Lung (tissue), 12 donors: ENCODE data around the gene TUBA4B. TPM values are rescaled to one million over a fixed set of nuclear protein-coding genes. Genes with fewer than 3 reads are reported as not detected.

Source experiments
- ATAC-seq: fragments of 200-7000 bp; cut with Tn5 transposase; one replicate; pipeline ENCODE4 v1.9.1; 2020; ENCODE audit warnings: moderate number of reproducible peaks; ENCODE audit not compliant: insufficient read depth, low FRiP score
- DNase-seq, 3 donors: peaks; one replicate each; pipeline ENCODE4 v3.0.0-alpha.2; 2013 to 2017
- H3K27ac ChIP-seq, 2 donors: one replicate each; pipeline ENCODE4 v1.5.1; 2013; ENCODE audit warnings: mild to moderate bottlenecking in 2 of 2, moderate library complexity in 2 of 2, control low read depth in 1 of 2, inconsistent platforms in 1 of 2, low read depth in 1 of 2, low read length in 1 of 2
- H3K27me3 ChIP-seq, 3 donors: one replicate each; pipeline ENCODE4 v1.5.1; 2013; ENCODE audit warnings: low read length in 2 of 3; ENCODE audit not compliant: control insufficient read depth in 3 of 3, insufficient read depth in 3 of 3
- H3K36me3 ChIP-seq, 4 donors: one replicate each; pipeline ENCODE4 v1.5.1; 2013; ENCODE audit warnings: low read length in 4 of 4, mild to moderate bottlenecking in 1 of 4, moderate library complexity in 1 of 4; ENCODE audit not compliant: control insufficient read depth in 4 of 4, insufficient read depth in 4 of 4
- H3K4me1 ChIP-seq, 5 donors: one replicate each; pipeline ENCODE4 v1.5.1; 2013; ENCODE audit warnings: low read length in 5 of 5, mild to moderate bottlenecking in 2 of 5, moderate library complexity in 1 of 5; ENCODE audit not compliant: control insufficient read depth in 5 of 5, insufficient read depth in 5 of 5
- H3K4me3 ChIP-seq: one replicate; pipeline ENCODE4 v1.5.1; 2013; ENCODE audit warnings: mild to moderate bottlenecking, control low read depth, moderate library complexity
- H3K9ac ChIP-seq, 2 donors: one replicate each; pipeline ENCODE4 v1.5.1; 2013; ENCODE audit warnings: low read length in 2 of 2, control low read depth in 1 of 2; ENCODE audit not compliant: insufficient read depth in 1 of 2
- H3K9me3 ChIP-seq, 4 donors: one replicate each; pipeline ENCODE4 v1.5.1; 2013; ENCODE audit warnings: low read length in 3 of 4, mild to moderate bottlenecking in 1 of 4, moderate library complexity in 1 of 4; ENCODE audit not compliant: control insufficient read depth in 4 of 4, insufficient read depth in 3 of 4
- WGBS, 2 donors: extraction: QIAGEN DNeasy Blood & Tissue Kit; methylation state at CpG; one replicate each; pipeline ENCODE4 v1.1.7; 2013; 5-methylcytosine and 5-hydroxymethylcytosine counted together
- polyA plus RNA-seq, 2 donors: library from polyadenylated mRNA; stranded (reverse); fragments of 200-250 nt; gene quantifications; one replicate each; pipeline ENCODE4 v1.2.1, GENCODE V29; 2013
- total RNA-seq, 2 donors: library from RNA; depleted of rRNA in 1 of 2; stranded (reverse); fragments of >200 nt in 1 of 2; gene quantifications; one replicate each; pipeline ENCODE4 v1.2.1, GENCODE V29; 2014 to 2021
- TF ChIP-seq, protein P1 (sequence below): IDR thresholded peaks from 2 replicates; pipeline ENCODE4 v1.5.1; 2012; ENCODE audit warnings: mild to moderate bottlenecking; ENCODE audit errors: control extremely low read depth, extremely low read depth
- donor health status: control.
- donor health status: control.
- donor health status: Bipolar disorder and iron deficiency.
- donor health status: healthy.
- donor health status: DM: yes; HTN: yes; CAD: no.

Gene TUBA4B
- total and polyA plus RNA-seq, 4 donors: 5.7 to 20.3 (median 10.5) TPM

DNA sequence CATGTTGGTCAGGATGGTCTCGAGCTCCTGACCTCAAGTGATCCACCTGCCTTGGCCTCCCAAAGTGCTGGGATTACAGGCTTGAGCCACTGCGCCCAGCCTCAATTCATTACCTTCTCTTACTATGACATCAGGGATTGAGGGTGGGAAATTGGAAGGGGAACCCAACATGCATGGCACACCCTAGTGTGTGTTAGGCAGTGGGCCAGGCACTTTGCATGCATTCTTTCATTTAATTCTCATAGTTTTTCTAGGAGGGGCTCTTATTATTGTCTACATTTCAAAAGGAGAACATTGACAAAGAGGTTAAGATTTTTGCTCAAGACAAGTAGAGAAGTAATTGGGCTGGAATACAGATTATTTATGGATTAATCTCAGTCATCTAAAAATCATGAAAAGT lies 15.3 kb downstream of the TUBA4B start:
- Histone ChIP-seq H3K36me3 (no peaks in the 10 kb centered on the region), H3K9me3 (peaks cover 0 to 2% (median 0%) of the 10 kb centered on the region in 4 donors), H3K9ac (no peak overlapping the region), H3K4me1 (no peaks in the 10 kb centered on the region), H3K27ac (no peak overlapping the region), H3K4me3 (no peak overlapping the region), H3K27me3 (no peaks in the 10 kb centered on the region)
- WGBS, 2 donors: 84 to 92% methylated on average over 2 of the region's 2 CpGs
- TF ChIP-seq, protein P1, sequence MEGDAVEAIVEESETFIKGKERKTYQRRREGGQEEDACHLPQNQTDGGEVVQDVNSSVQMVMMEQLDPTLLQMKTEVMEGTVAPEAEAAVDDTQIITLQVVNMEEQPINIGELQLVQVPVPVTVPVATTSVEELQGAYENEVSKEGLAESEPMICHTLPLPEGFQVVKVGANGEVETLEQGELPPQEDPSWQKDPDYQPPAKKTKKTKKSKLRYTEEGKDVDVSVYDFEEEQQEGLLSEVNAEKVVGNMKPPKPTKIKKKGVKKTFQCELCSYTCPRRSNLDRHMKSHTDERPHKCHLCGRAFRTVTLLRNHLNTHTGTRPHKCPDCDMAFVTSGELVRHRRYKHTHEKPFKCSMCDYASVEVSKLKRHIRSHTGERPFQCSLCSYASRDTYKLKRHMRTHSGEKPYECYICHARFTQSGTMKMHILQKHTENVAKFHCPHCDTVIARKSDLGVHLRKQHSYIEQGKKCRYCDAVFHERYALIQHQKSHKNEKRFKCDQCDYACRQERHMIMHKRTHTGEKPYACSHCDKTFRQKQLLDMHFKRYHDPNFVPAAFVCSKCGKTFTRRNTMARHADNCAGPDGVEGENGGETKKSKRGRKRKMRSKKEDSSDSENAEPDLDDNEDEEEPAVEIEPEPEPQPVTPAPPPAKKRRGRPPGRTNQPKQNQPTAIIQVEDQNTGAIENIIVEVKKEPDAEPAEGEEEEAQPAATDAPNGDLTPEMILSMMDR: no peak
- DNase-seq (no peak), ATAC-seq (no peak)

- TF ChIP-seq, protein P1: no peak
- Histone ChIP-seq H3K27me3 (no peaks in the 10 kb centered on the region), H3K36me3 (no peaks in the 10 kb centered on the region), H3K9ac (no peak overlapping the region), H3K27ac (peak overlapping the region in 1 of 2 donors; percentile 42), H3K9me3 (peaks cover 0 to 2% (median 0%) of the 10 kb centered on the region in 4 donors), H3K4me1 (no peaks in the 10 kb centered on the region), H3K4me3 (no peak overlapping the region)
- ATAC-seq (no peak), DNase-seq (peak in 1 of 3 donors; percentile 45)
- 53 to 80% methylated on average over 8 of the region's 8 CpGs for WGBS, 2 donors
These were observed 16.5 kb downstream of the TUBA4B start for GRCh38 chr2:219269362-219270054.

- peaks cover 0 to 2% (median 0%) of the 10 kb centered on the region in 4 donors for H3K9me3 ChIP-seq
- TF ChIP-seq, protein P1: no peak
- ATAC-seq (no peak), DNase-seq (no peak)
- no peak overlapping the region for H3K9ac ChIP-seq
- WGBS, 2 donors: 92 to 97% methylated on average over 5 of the region's 5 CpGs
- peaks cover 0 to 3% (median 0%) of the 10 kb centered on the region in 5 donors for H3K4me1 ChIP-seq
- no peaks in the 10 kb centered on the region for H3K36me3 ChIP-seq
- no peaks in the 10 kb centered on the region for H3K27me3 ChIP-seq
- no peak overlapping the region for H3K4me3 ChIP-seq
- no peak overlapping the region for H3K27ac ChIP-seq
These were observed 17.0 kb downstream of the TUBA4B start for GRCh38 chr2:219270055-219270372.

GRCh38 chr2:219271021-219271420 lies 18.0 kb downstream of the TUBA4B start:
- Histone ChIP-seq H3K4me1 (peaks cover 0 to 4% (median 0%) of the 10 kb centered on the region in 5 donors), H3K4me3 (no peak overlapping the region), H3K27ac (no peak overlapping the region), H3K36me3 (no peaks in the 10 kb centered on the region), H3K9me3 (peaks cover 0 to 2% (median 0%) of the 10 kb centered on the region in 4 donors), H3K9ac (no peak overlapping the region), H3K27me3 (no peaks in the 10 kb centered on the region)
- DNase-seq (no peak), ATAC-seq (no peak)
- 86 to 87% methylated on average over 2 of the region's 2 CpGs for WGBS, 2 donors
- TF ChIP-seq, protein P1: no peak
